Measurements from ENCODE around the gene RTL10.

Gene RTL10

GRCh38 chr22:19822301-19823117 lies 32.2 kb downstream of the RTL10 start:
- no peak for DNase-seq (ENCODE audit: low read depth)

DNA sequence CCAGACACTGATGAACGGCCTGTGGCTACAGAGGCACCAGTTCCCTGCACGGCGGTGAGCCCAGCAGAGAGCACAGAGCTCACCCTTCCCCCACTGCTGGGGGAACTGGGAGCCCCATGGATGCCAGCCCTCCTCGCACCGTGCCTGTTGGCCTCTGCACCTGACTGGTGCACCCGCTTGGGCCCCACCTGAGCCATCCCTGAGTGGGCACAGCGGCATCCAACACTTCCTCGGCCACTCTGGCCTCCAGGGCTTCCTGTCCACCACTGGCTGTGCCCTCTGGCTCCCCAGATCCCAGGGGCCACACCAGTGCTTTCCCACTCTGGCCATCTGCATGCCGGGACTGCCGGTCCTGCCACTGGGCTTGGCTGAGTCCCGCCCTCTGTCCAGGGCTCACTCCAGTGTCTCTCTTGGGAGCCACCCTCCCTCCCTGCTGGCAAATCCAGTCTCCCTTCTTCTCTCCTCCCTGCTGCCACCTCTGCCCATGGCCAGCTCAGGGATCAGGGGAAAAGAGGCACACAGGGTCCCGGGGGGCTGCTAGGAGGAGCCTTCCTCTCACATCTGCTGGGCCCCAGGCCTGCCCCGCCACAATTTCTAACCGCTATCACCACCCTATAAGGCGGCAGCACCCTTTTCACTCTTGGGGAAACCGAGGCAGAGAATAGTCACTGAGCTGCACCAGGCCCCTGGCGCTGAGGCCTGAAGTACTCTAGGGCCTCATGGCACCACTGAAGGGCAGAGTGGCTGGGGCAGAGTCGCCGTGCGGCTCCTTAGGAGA lies 33.0 kb downstream of the RTL10 start:
- no peak for DNase-seq (ENCODE audit: low read depth)

GRCh38 chr22:19820880-19821522 lies 33.7 kb downstream of the RTL10 start:
- no peak for DNase-seq (ENCODE audit: low read depth)

DNA sequence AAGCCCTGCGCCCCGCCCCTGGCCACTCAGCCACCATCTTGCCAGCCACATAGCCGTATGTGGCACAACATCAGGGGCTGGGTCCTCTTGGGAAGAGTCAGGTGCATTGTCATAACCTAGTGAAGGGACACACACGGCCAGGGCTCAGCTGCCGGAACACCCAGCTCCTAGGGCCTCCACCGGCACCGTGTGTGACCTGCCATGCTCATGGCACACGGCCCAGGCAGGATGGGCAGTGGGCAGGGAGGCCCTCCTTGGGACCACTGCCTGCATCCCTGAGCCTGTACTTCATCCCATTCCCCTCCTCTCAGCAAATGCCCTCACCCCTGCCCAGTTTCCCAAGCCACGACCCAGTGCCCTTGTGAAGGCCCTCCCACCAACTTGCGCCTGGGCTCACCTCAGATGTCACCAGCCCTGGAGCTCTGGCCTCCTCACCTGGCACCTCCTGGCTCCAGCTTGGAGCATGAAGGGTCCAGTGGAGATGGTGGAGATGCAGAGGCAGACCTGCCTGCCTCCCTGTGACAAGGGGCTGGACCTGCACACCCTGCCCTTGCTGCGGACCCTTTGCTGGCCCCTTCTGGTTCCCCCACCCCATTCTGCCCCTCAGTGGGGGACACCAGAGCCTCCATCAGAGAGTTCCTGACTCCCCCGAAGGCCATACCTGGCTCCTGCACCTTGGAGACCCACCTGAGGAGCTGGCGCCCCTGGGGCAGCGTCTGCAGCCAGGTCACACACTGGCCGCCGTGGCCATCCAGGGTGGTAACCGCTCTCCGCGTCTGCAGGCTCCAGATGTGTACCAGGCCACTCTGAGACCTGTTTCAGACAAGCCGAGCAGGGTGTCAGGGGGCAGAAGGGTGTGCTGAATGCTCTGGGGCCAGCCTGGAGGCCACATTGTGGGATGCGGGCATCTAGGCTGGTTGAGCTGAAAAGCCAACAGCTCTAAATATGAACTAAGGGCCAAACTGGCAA lies 34.5 kb downstream of the RTL10 start:
- no peak for DNase-seq (ENCODE audit: low read depth)

- no peak for DNase-seq (ENCODE audit: low read depth)
Observed at GRCh38 chr22:19819208-19819910, 35.3 kb downstream of the RTL10 start.

DNA sequence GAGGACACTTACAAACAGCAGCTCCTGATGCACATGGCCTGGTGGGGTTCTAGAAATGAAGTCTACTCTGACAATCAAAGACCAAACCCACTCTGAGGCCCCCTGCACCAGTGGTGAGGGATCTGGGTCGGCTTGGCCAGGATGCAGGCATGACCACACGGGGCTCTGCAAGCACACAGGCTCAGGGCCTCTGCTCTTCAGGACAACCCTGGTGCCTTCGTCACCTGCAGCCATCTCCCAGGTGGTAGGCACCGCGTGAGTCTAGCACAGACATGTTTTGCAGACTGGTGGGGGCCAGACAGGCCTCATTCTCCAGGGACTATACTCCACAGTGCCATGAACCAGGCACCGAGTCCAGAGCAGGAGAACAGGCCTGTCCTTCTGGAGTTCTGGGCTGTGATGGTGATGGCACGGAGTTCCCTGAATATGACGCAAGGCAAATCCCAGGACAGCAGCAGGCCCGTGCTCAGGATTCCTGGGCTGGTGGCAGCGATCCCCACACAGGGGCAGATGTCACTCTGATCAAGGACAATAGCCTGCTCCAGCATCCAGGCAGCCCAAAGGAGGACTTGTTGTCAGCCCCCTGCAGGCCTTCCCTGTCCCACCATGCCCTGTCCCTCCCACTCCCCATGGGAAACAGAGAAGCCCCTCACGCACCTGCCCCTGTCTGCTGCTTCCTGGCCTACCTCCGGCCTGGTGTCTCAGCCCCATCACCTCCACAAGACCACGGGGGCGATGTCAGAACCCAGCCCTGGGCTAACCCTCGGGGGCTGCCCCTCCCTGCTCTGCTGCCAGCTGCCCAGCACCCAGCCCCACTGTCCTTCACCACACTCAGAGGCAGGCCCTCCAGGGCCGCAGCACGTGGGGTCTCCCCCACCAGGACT lies 36.1 kb downstream of the RTL10 start:
- DNase-seq (ENCODE audit: low read depth): no peak

DNA sequence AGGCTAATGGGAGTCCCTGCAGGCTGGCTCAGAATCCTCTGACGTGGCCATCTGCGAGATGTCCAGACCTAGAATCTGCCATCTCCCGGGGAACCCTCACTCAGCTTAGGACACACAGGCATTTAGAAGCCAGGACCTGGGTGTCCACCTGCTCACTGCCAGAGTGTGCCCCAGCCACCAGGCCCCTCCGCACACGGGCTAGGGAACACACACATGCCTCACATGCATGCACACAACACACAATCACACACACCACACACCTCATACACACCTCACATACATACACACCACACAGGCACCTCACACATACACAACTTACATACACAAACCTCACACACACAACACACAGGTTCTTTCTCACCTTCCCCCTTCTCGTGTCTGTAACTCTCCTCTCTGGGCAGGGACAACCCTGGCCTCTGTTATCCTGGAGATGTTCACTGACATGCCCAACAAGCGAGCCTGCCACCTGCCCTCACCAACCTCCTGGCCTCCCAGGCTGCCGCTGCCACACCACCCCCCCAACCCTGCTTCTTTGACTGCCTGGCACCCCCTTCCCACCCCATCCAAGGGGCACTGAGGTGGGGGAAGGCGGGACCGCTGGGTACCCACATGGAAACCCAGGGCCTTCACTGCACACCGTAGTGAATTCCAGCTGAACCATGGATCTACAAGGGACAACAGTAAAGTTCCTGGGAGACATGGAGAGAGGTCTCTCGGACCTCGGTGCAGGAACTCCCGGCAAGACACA lies 38.1 kb downstream of the RTL10 start:
- no peak for DNase-seq (ENCODE audit: low read depth)

DNA sequence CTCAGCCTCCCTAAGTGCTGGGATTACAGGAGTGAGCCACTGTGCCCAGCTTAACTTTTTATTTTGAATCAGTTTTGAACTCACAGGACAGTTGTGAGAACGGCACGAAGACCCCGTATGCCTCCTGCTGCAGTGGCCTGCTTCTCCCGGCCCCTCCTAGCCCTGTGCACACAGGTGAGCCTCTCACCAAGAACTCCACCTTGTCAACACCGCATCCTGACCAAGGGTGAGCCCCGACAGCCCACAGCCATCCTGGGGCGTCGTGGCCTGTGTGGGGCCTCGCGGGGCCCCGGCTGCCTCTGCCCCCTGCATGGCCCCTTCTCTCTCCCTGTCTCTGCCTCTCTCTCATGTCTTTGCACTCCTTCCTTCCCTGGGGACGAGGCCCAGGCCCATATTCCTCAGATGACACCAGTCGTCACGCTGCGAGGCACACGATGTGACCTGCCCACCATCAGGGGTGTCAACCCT lies 38.8 kb downstream of the RTL10 start:
- DNase-seq (ENCODE audit: low read depth): no peak

GRCh38 chr22:19815093-19815822 lies 39.4 kb downstream of the RTL10 start:
- no peak for DNase-seq (ENCODE audit: low read depth)

DNA sequence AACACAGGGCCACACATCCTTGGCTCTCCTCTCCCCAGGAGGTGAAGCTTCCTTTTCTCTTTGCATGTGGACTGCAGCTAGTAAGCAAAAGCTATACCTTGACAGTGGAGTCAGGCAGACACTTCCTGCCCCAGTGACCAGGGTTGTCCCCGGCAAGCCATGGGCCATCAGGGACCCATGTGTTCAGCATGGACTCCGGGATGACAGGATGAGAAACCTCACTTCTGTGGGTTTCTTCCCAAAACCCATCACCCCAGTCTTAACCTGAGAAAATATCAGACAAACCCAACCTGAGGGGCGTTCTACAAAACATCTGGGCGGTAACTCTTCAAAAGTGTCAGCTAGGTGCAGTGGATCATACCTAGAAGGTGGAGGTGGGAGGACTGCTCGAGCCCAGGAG lies 40.2 kb downstream of the RTL10 start:
- DNase-seq (ENCODE audit: low read depth): no peak

DNA sequence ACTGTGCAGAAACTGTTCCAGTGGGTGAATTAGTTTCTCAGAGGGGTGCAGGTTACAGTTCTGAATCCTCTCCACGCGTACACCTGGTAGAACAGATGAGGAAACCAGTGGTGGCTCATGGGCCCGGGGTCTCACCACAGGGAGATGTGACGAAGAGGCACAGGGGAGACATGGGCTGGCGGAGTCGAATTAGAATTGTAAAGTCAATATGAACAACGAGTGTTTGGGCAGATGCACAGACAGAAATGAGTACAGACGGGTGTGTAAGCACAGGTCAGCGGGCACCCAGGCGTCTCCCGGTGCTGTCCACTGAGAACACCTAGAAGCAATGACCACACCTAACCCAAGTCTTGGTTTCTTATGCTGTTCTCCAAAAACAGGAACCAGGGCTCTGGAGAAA lies 41.8 kb downstream of the RTL10 start:
- DNase-seq (ENCODE audit: low read depth): no peak

- DNase-seq (ENCODE audit: low read depth): no peak
Observed at GRCh38 chr22:19811811-19812771, 42.6 kb downstream of the RTL10 start.

DNA sequence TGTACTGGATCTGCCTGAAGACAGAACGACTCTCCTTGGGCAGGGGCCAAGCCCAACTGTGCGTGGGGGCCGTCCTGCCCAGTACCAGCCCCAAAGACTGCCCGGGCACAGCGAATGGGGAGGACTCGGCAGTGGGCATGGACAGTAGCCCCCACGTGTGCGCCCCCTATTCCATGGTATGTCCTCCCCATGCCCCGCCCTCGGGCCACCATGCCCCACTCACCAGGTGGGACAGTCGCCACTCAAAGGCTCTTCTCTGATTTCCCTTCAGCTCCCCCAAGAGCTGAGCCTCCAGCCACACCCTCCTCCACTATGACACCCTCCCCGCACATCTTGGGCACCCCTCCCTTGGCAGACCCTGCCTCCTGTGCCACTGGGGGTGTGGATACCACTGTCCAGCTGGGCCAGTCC lies 43.5 kb downstream of the RTL10 start:
- DNase-seq (ENCODE audit: low read depth): no peak

GRCh38 chr22:19810381-19811201 lies 44.1 kb downstream of the RTL10 start:
- no peak for DNase-seq (ENCODE audit: low read depth)

DNA sequence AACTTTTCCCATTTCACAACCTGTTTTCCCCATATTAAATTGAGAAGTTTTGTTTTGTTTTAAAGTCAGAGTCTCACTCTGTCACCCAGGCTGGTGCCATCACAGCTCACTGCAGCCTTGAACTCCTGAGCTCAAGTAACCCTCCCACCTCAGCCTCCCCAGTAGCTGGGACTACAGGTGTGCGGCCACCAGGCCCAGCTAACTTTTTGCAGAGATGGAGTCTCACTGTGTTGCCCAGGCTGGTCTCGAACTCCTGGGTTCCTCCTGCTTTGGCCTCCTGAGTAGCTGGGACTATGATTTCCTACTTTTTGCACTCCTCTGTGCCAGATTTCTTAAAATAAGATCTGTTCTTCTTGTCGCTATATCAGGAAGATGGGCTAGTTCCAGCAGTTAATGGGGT lies 44.9 kb downstream of the RTL10 start:
- DNase-seq (ENCODE audit: low read depth): no peak

- no peak for DNase-seq (ENCODE audit: low read depth)
Observed at GRCh38 chr22:19808873-19809478, 45.7 kb downstream of the RTL10 start.
